Panc1 (cell line): ENCODE data around the gene CLDN1. TPM values are rescaled to one million over a fixed set of nuclear protein-coding genes. Genes with fewer than 3 reads are reported as not detected.

ENCODE experiments used
- ATAC-seq: fragments of 200-7000 bp; cut with Tn5 transposase; 2 replicates; pipeline ENCODE4 v1.9.1; 2020; ENCODE audit warnings: mild to moderate bottlenecking, moderate library complexity
- BruUV-seq: library from RNA; stranded (reverse); fragments of 400-500 nt; replicated peaks from 2 replicates; lab custom pipeline; 2021; lab: Mats Ljungman, UMichigan
- CTCF ChIA-PET: fragments of 300-600 bp; sonication (Branson Sonifier 250); formaldehyde crosslinking; loops from one replicate; lab custom pipeline; 2022; ENCODE audit warnings: antibody characterized with exemption; lab: Charles Lee
- POLR2A ChIA-PET: fragments of 300-600 bp; sonication (Branson Sonifier 250); formaldehyde crosslinking; loops from one replicate; lab custom pipeline; 2022; ENCODE audit warnings: antibody characterized with exemption; lab: Charles Lee
- DNase-seq: peaks from one replicate; pipeline ENCODE4 v3.0.0-alpha.2; 2010; ENCODE audit warnings: low read depth, low spot score
- H3K27ac ChIP-seq: 2 replicates; pipeline ENCODE4 v1.5.1; 2011; ENCODE audit warnings: mild to moderate bottlenecking, low read length, inconsistent platforms
- H3K27me3 ChIP-seq: fragments of 200-500 bp; sonication (Bioruptor generic); 2 replicates; pipeline ENCODE4 v1.6.0; 2014; ENCODE audit warnings: low read length, inconsistent platforms; ENCODE audit not compliant: control insufficient read depth, insufficient read depth
- H3K36me3 ChIP-seq: fragments of 200-500 bp; sonication (Bioruptor generic); 2 replicates; pipeline ENCODE4 v1.5.1; 2014; ENCODE audit warnings: inconsistent platforms, mild to moderate bottlenecking, low read length, moderate library complexity; ENCODE audit not compliant: control insufficient read depth, insufficient read depth
- H3K4me1 ChIP-seq: 2 replicates; pipeline ENCODE4 v1.5.1; 2011; ENCODE audit warnings: inconsistent platforms, mild to moderate bottlenecking, low read length, moderate library complexity; ENCODE audit not compliant: control insufficient read depth, insufficient read depth
- H3K4me3 ChIP-seq, 2 experiments: 2 replicates each; pipeline ENCODE4 v1.5.1; 2011 to 2012; ENCODE audit warnings: low read depth in 2 of 2, low read length in 2 of 2, mild to moderate bottlenecking in 2 of 2, inconsistent platforms in 1 of 2, moderate library complexity in 1 of 2
- H3K9me3 ChIP-seq: fragments of 200-500 bp; sonication (Bioruptor generic); 2 replicates; pipeline ENCODE4 v1.5.1; 2014; ENCODE audit warnings: low read depth, mild to moderate bottlenecking, inconsistent platforms, low read length, moderate library complexity; ENCODE audit not compliant: control insufficient read depth, insufficient read depth
- CTCF ChIP-seq: fragments of 450-650 bp; IDR thresholded peaks from 2 replicates; pipeline ENCODE4 v1.5.1; 2017; ENCODE audit warnings: mild to moderate bottlenecking
- POLR2AphosphoS5 ChIP-seq: IDR thresholded peaks from 2 replicates; pipeline ENCODE4 v1.6.1; 2012; ENCODE audit warnings: mild to moderate bottlenecking, low read depth, low read length, moderate library complexity
- SIN3A ChIP-seq: IDR thresholded peaks from 2 replicates; pipeline ENCODE4 v1.6.1; 2012; ENCODE audit warnings: low read depth, mild to moderate bottlenecking, low read length, moderate library complexity, borderline replicate concordance; ENCODE audit not compliant: insufficient read depth
- TCF7L2 ChIP-seq: IDR thresholded peaks from 2 replicates; pipeline ENCODE4 v1.6.1; 2011; ENCODE audit warnings: mild to moderate bottlenecking, low read depth, low read length, inconsistent platforms
- in situ Hi-C: cut with HindIII; loops from 2 replicates; pipeline ENCODE4 v1.10.0; 2016; ENCODE audit warnings: low sequenced_read_pairs, low pct_unique_long_range_greater_than_20kb
- intact Hi-C: fragments of 100-400 bp; cut with micrococcal nuclease; formaldehyde crosslinking; loops from one replicate; pipeline ENCODE4 v1.10.0; 2022; ENCODE audit not compliant: unreplicated experiment
- total RNA-seq: library from RNA; stranded (reverse); gene quantifications from one replicate; pipeline ENCODE4 v1.2.1, GENCODE V29; 2021; ENCODE audit not compliant: unreplicated experiment
- TF ChIP-seq, protein P1 (sequence below), 2 experiments: IDR thresholded peaks; 2 replicates each; pipeline ENCODE4 v1.6.1; 2011 to 2012; ENCODE audit warnings: low read depth in 2 of 2, control low read depth in 1 of 2, low read length in 1 of 2, mild to moderate bottlenecking in 1 of 2, moderate library complexity in 1 of 2; ENCODE audit not compliant: insufficient read depth in 1 of 2

Gene CLDN1
- total RNA-seq, 1 experiment from 2014 or later = 30.9 TPM

GRCh38 chr3:190322604-190323245, 479 bp upstream of the CLDN1 start:
- peak overlapping the region; percentile 15; the same call in 1 of the 2 replicates for H3K27ac ChIP-seq
- CTCF ChIA-PET = interaction anchor here (0.7 to 2.8 kb wide), 8 partner anchors 11 to 918 kb away, joined by 3 to 9 read pairs (median 7); partner anchors contain the start of gene P3H2
- H3K4me1 ChIP-seq = peaks cover 15% of the 10 kb centered on the region; the same call in 1 of the 2 replicates
- no peaks in the 10 kb centered on the region for H3K9me3 ChIP-seq
- no peak for DNase-seq
- ATAC-seq = no peak
- BruUV-seq = no TSS peak
- in situ Hi-C loops (no loop called here), intact Hi-C loops (loop anchor here (1.0 to 5.0 kb wide), 4 partner anchors 97 to 360 kb away; no protein-coding TSS in a partner anchor)
- H3K36me3 ChIP-seq = no peaks in the 10 kb centered on the region
- POLR2A ChIA-PET = interaction anchor here (0.7 to 1.2 kb wide), 2 partner anchors 53 to 97 kb away, joined by 3 read pairs; no protein-coding TSS in a partner anchor
- TF ChIP-seq, protein P1, sequence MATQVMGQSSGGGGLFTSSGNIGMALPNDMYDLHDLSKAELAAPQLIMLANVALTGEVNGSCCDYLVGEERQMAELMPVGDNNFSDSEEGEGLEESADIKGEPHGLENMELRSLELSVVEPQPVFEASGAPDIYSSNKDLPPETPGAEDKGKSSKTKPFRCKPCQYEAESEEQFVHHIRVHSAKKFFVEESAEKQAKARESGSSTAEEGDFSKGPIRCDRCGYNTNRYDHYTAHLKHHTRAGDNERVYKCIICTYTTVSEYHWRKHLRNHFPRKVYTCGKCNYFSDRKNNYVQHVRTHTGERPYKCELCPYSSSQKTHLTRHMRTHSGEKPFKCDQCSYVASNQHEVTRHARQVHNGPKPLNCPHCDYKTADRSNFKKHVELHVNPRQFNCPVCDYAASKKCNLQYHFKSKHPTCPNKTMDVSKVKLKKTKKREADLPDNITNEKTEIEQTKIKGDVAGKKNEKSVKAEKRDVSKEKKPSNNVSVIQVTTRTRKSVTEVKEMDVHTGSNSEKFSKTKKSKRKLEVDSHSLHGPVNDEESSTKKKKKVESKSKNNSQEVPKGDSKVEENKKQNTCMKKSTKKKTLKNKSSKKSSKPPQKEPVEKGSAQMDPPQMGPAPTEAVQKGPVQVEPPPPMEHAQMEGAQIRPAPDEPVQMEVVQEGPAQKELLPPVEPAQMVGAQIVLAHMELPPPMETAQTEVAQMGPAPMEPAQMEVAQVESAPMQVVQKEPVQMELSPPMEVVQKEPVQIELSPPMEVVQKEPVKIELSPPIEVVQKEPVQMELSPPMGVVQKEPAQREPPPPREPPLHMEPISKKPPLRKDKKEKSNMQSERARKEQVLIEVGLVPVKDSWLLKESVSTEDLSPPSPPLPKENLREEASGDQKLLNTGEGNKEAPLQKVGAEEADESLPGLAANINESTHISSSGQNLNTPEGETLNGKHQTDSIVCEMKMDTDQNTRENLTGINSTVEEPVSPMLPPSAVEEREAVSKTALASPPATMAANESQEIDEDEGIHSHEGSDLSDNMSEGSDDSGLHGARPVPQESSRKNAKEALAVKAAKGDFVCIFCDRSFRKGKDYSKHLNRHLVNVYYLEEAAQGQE (IDR thresholded peaks at IDR 0.05; ENCODE audit: insufficient read depth in 1 of 2, low read depth in 2 of 2, low read length in 1 of 2) = no peak
- peak; percentile 46; the same call in 1 of the 2 replicates for TF ChIP-seq TCF7L2
- H3K4me3 ChIP-seq = peak overlapping the region; percentile 66 to 67
- H3K27me3 ChIP-seq = 0 out of 2 replicates have a peak, but pooled peaks cover 2% of the 10 kb centered on the region

- POLR2A ChIA-PET = no interaction called here
- TF ChIP-seq SIN3A (no peak), CTCF (no peak), TCF7L2 (no peak), POLR2AphosphoS5 (no peak)
- TF ChIP-seq, protein P1 (IDR thresholded peaks at IDR 0.05; ENCODE audit: insufficient read depth in 1 of 2, low read depth in 2 of 2, low read length in 1 of 2) = no peak
- intact Hi-C loops = loop anchor here (5.0 kb wide), 3 partner anchors 102 to 358 kb away; no protein-coding TSS in a partner anchor
- no peaks in the 10 kb centered on the region for H3K9me3 ChIP-seq
- H3K4me1 ChIP-seq = peaks cover 17% of the 10 kb centered on the region; the same call in 1 of the 2 replicates
- H3K36me3 ChIP-seq = no peaks in the 10 kb centered on the region
- BruUV-seq = no TSS peak
- CTCF ChIA-PET = interaction anchor here (2.1 to 2.8 kb wide), 3 partner anchors 24 to 96 kb away, joined by 6 to 9 read pairs (median 7); no protein-coding TSS in a partner anchor
- H3K4me3 ChIP-seq = peak overlapping the region; percentile 66 to 67
- no peak for DNase-seq
- no peak for ATAC-seq
- peak overlapping the region; percentile 79 for H3K27ac ChIP-seq
- in situ Hi-C loops = no loop called here
- 0 out of 2 replicates have a peak, but pooled peaks cover 2% of the 10 kb centered on the region for H3K27me3 ChIP-seq
Measured at GRCh38 chr3:190320594-190321362, 1.5 kb downstream of the CLDN1 start.
